ENCODE measurements around the gene ADCY7. TPM values are rescaled to one million over a fixed set of nuclear protein-coding genes. Genes with fewer than 3 reads are reported as not detected.

Gene ADCY7
- total and polyA plus RNA-seq, 2 donors (not counting 1 experiment from before 2014, with no cell fraction given): 9.9 to 34.0 TPM

GRCh38 chr16:50248845-50249244 is 17.5 kb upstream of the ADCY7 start:
- Histone ChIP-seq H3K9me3 (ENCODE audit: control insufficient read depth, insufficient read depth, low read depth, low read length) (no peaks in the 10 kb centered on the region), H3K9ac (ENCODE audit: insufficient read depth, low read length) (no peak overlapping the region), H3K27ac (ENCODE audit: insufficient read depth, low read length) (no peak overlapping the region), H3K36me3 (ENCODE audit: control insufficient read depth, insufficient read depth, low read length) (no peaks in the 10 kb centered on the region), H3K27me3 (ENCODE audit: control insufficient read depth, insufficient read depth, low read length) (no peaks in the 10 kb centered on the region), H2AFZ (ENCODE audit: low read length) (no peak overlapping the region), H3K4me1 (ENCODE audit: control insufficient read depth, extremely low read depth, insufficient read depth, low read length) (peaks cover 12% of the 10 kb centered on the region), H3K79me2 (ENCODE audit: control insufficient read depth, insufficient read depth, low read length) (no peaks in the 10 kb centered on the region), H3K4me3 (replicated peaks in 1 of 4; ENCODE audit: control extremely low read depth in 1 of 4, insufficient read depth in 1 of 4, low read depth in 3 of 4, low read length in 4 of 4) (no peak overlapping the region), H3K4me2 (ENCODE audit: extremely low read depth, insufficient read depth, low read length) (no peak overlapping the region), H4K20me1 (ENCODE audit: control insufficient read depth, extremely low read depth, insufficient read depth, low read length) (no peaks in the 10 kb centered on the region)
- no peak for TF ChIP-seq EZH2 (IDR thresholded peaks at IDR 0.05; ENCODE audit: low read length, missing control alignments)
- no peak for TF ChIP-seq CTCF (conservative IDR thresholded peaks at IDR 0.05 in 1 of 2, IDR thresholded peaks at IDR 0.05 in 1 of 2; ENCODE audit: low read depth in 1 of 2, low read length in 2 of 2)
- DNase-seq (ENCODE audit: low read depth in 2 of 2): no peak

GRCh38 chr16:50251375-50252081 is 14.8 kb upstream of the ADCY7 start:
- Histone ChIP-seq H3K4me2 (ENCODE audit: extremely low read depth, insufficient read depth, low read length) (no peak overlapping the region), H4K20me1 (ENCODE audit: control insufficient read depth, extremely low read depth, insufficient read depth, low read length) (no peaks in the 10 kb centered on the region), H3K27ac (ENCODE audit: insufficient read depth, low read length) (no peak overlapping the region), H3K9ac (ENCODE audit: insufficient read depth, low read length) (no peak overlapping the region), H3K4me1 (ENCODE audit: control insufficient read depth, extremely low read depth, insufficient read depth, low read length) (peaks cover 5% of the 10 kb centered on the region), H3K79me2 (ENCODE audit: control insufficient read depth, insufficient read depth, low read length) (no peaks in the 10 kb centered on the region), H3K9me3 (ENCODE audit: control insufficient read depth, insufficient read depth, low read depth, low read length) (no peaks in the 10 kb centered on the region), H3K27me3 (ENCODE audit: control insufficient read depth, insufficient read depth, low read length) (no peaks in the 10 kb centered on the region), H2AFZ (ENCODE audit: low read length) (no peak overlapping the region), H3K36me3 (ENCODE audit: control insufficient read depth, insufficient read depth, low read length) (no peaks in the 10 kb centered on the region), H3K4me3 (replicated peaks in 1 of 4; ENCODE audit: control extremely low read depth in 1 of 4, insufficient read depth in 1 of 4, low read depth in 3 of 4, low read length in 4 of 4) (no peak overlapping the region)
- TF ChIP-seq EZH2 (IDR thresholded peaks at IDR 0.05; ENCODE audit: low read length, missing control alignments) (no peak), CTCF (conservative IDR thresholded peaks at IDR 0.05 in 1 of 2, IDR thresholded peaks at IDR 0.05 in 1 of 2; ENCODE audit: low read depth in 1 of 2, low read length in 2 of 2) (no peak)
- peak; percentile 83 to 98 for DNase-seq (ENCODE audit: low read depth in 2 of 2)

GRCh38 chr16:50252082-50252611 is 14.2 kb upstream of the ADCY7 start:
- no peaks in the 10 kb centered on the region for H3K79me2 ChIP-seq (ENCODE audit: control insufficient read depth, insufficient read depth, low read length)
- peaks cover 5% of the 10 kb centered on the region for H3K4me1 ChIP-seq (ENCODE audit: control insufficient read depth, extremely low read depth, insufficient read depth, low read length)
- TF ChIP-seq EZH2 (IDR thresholded peaks at IDR 0.05; ENCODE audit: low read length, missing control alignments): no peak
- no peak for TF ChIP-seq CTCF (conservative IDR thresholded peaks at IDR 0.05 in 1 of 2, IDR thresholded peaks at IDR 0.05 in 1 of 2; ENCODE audit: low read depth in 1 of 2, low read length in 2 of 2)
- H3K27ac ChIP-seq (ENCODE audit: insufficient read depth, low read length): no peak overlapping the region
- H3K4me2 ChIP-seq (ENCODE audit: extremely low read depth, insufficient read depth, low read length): no peak overlapping the region
- H4K20me1 ChIP-seq (ENCODE audit: control insufficient read depth, extremely low read depth, insufficient read depth, low read length): no peaks in the 10 kb centered on the region
- H2AFZ ChIP-seq (ENCODE audit: low read length): no peak overlapping the region
- DNase-seq (ENCODE audit: low read depth in 2 of 2): no peak
- H3K9me3 ChIP-seq (ENCODE audit: control insufficient read depth, insufficient read depth, low read depth, low read length): no peaks in the 10 kb centered on the region
- no peak overlapping the region for H3K4me3 ChIP-seq (replicated peaks in 1 of 4; ENCODE audit: control extremely low read depth in 1 of 4, insufficient read depth in 1 of 4, low read depth in 3 of 4, low read length in 4 of 4)
- no peak overlapping the region for H3K9ac ChIP-seq (ENCODE audit: insufficient read depth, low read length)
- no peaks in the 10 kb centered on the region for H3K27me3 ChIP-seq (ENCODE audit: control insufficient read depth, insufficient read depth, low read length)
- no peaks in the 10 kb centered on the region for H3K36me3 ChIP-seq (ENCODE audit: control insufficient read depth, insufficient read depth, low read length)
